Activated B cell treated with CpG ODN at 0.5 μM for 24 hours (primary cell): ENCODE results near the gene OR6C1. TPM values are rescaled to one million over a fixed set of nuclear protein-coding genes. Genes with fewer than 3 reads are reported as not detected.
"Not testable (repeated sequence)": the region's sequence is repeated elsewhere in the genome, so short reads cannot be mapped to it uniquely, and the experiment has no call there.

Experiments
- ATAC-seq: fragments of 200-7000 bp; cut with Tn5 transposase; one replicate; pipeline ENCODE4 v1.10.0; 2021; ENCODE audit warnings: low read depth, mild to moderate bottlenecking, moderate library complexity
- CTCF ChIA-PET: fragments of 350-600 bp; sonication (Branson Sonifier 250); formaldehyde crosslinking; loops from one replicate; lab custom pipeline; 2021; ENCODE audit warnings: antibody characterized with exemption; lab: Charles Lee
- POLR2A ChIA-PET: fragments of 350-600 bp; sonication (Branson Sonifier 250); formaldehyde crosslinking; loops from one replicate; lab custom pipeline; 2021; ENCODE audit warnings: antibody characterized with exemption; lab: Charles Lee
- DNase-seq: peaks from one replicate; pipeline ENCODE4 v3.0.0; 2022
- H3K27ac Mint-ChIP-seq: one replicate; pipeline ENCODE4 v1.8.0; 2020; ENCODE audit warnings: mixed read lengths
- H3K27me3 Mint-ChIP-seq: one replicate; pipeline ENCODE4 v1.8.0; 2021; ENCODE audit warnings: mixed read lengths
- H3K36me3 Mint-ChIP-seq: one replicate; pipeline ENCODE4 v1.8.0; 2021; ENCODE audit warnings: low read depth, mixed read lengths
- H3K4me1 Mint-ChIP-seq: one replicate; pipeline ENCODE4 v1.8.0; 2021; ENCODE audit warnings: mixed read lengths
- H3K4me3 Mint-ChIP-seq: one replicate; pipeline ENCODE4 v1.8.0; 2020; ENCODE audit warnings: mild to moderate bottlenecking, mixed read lengths
- H3K9me3 Mint-ChIP-seq: one replicate; pipeline ENCODE4 v1.8.0; 2020; ENCODE audit warnings: mixed read lengths
- CTCF ChIP-seq: fragments of 200-600 bp; IDR thresholded peaks from one replicate; pipeline ENCODE4 v1.8.0; 2022; ENCODE audit warnings: antibody characterized with exemption, mild to moderate bottlenecking
- intact Hi-C: fragments of 100-400 bp; cut with micrococcal nuclease; formaldehyde crosslinking; loops from one replicate; pipeline ENCODE4 v1.15.1; 2024
- total RNA-seq: library from RNA; stranded (reverse); gene quantifications from 2 replicates; pipeline ENCODE4 v1.2.3, GENCODE V29; 2022

The OR6C1 gene
- not detected in 2 replicates for total RNA-seq

- peaks cover under 1% of the 10 kb centered on the region for H3K9me3 Mint-ChIP-seq
- no peak within 1 kb of the TSS for H3K4me3 Mint-ChIP-seq
- ATAC-seq (no peak), DNase-seq (no peak)
- H3K27ac Mint-ChIP-seq: no peak within 1 kb of the TSS
- CTCF ChIA-PET: no interaction called here
- intact Hi-C loops: no loop called here
- TF ChIP-seq CTCF: no peak
- no peaks in the 10 kb centered on the region for H3K36me3 Mint-ChIP-seq
- POLR2A ChIA-PET: no interaction called here
- peaks cover 11% of the 10 kb centered on the region for H3K27me3 Mint-ChIP-seq
- H3K4me1 Mint-ChIP-seq: no peaks in the 10 kb centered on the region
Observed at GRCh38 chr12:55314043-55314442, at the start of gene OR6C1. Gene OR6C1, plus strand, starts transcription at chr12:55314343. Its CDS starts 6,257 bp downstream, at chr12:55320600.

GRCh38 chr12:55280991-55281390 lies 33.2 kb upstream of the OR6C1 start:
- H3K27me3 Mint-ChIP-seq: peaks cover 11% of the 10 kb centered on the region
- no peaks in the 10 kb centered on the region for H3K4me1 Mint-ChIP-seq
- POLR2A ChIA-PET: no interaction called here
- H3K27ac Mint-ChIP-seq: no peak overlapping the region
- CTCF ChIA-PET: no interaction called here
- no peak overlapping the region for H3K4me3 Mint-ChIP-seq
- DNase-seq (no peak), ATAC-seq (no peak)
- H3K36me3 Mint-ChIP-seq: no peaks in the 10 kb centered on the region
- intact Hi-C loops: no loop called here
- peaks cover 4% of the 10 kb centered on the region for H3K9me3 Mint-ChIP-seq
- no peak for TF ChIP-seq CTCF

- TF ChIP-seq CTCF: no peak
- ChIA-PET CTCF (no interaction called here), POLR2A (no interaction called here)
- H3K4me1 Mint-ChIP-seq: no peaks in the 10 kb centered on the region
- intact Hi-C loops: no loop called here
- peaks cover 9% of the 10 kb centered on the region for H3K27me3 Mint-ChIP-seq
- H3K4me3 Mint-ChIP-seq: no peak overlapping the region
- H3K27ac Mint-ChIP-seq: no peak overlapping the region
- no peaks in the 10 kb centered on the region for H3K36me3 Mint-ChIP-seq
- ATAC-seq (no peak), DNase-seq (no peak)
- no peaks in the 10 kb centered on the region for H3K9me3 Mint-ChIP-seq
Observed at GRCh38 chr12:55289999-55290398, 24.1 kb upstream of the OR6C1 start.

- TF ChIP-seq CTCF: no peak
- POLR2A ChIA-PET: no interaction called here
- Mint-ChIP-seq H3K36me3 (no peaks in the 10 kb centered on the region), H3K4me1 (no peaks in the 10 kb centered on the region), H3K4me3 (no peak within 1 kb of the TSS), H3K27ac (no peak within 1 kb of the TSS), H3K9me3 (no peaks in the 10 kb centered on the region), H3K27me3 (peaks cover 19% of the 10 kb centered on the region)
- CTCF ChIA-PET: no interaction called here
- intact Hi-C loops: no loop called here
- ATAC-seq: no peak
- DNase-seq: no peak
Observed at GRCh38 chr12:55296469-55296868, 17.7 kb upstream of the OR6C1 start, which contains the start of gene OR6C6. Gene OR6C6, minus strand, starts transcription at chr12:55296569. Its CDS starts 1,337 bp downstream, at chr12:55295232.

- TF ChIP-seq CTCF: no peak
- ChIA-PET POLR2A (no interaction called here), CTCF (no interaction called here)
- peaks cover 11% of the 10 kb centered on the region for H3K27me3 Mint-ChIP-seq
- ATAC-seq (no peak), DNase-seq (no peak)
- H3K27ac Mint-ChIP-seq: no peak overlapping the region
- intact Hi-C loops: no loop called here
- H3K9me3 Mint-ChIP-seq: peaks cover 5% of the 10 kb centered on the region
- H3K4me1 Mint-ChIP-seq: no peaks in the 10 kb centered on the region
- H3K36me3 Mint-ChIP-seq: no peaks in the 10 kb centered on the region
- no peak overlapping the region for H3K4me3 Mint-ChIP-seq
Observed at GRCh38 chr12:55320201-55320600, 6.1 kb downstream of the OR6C1 start.

- H3K4me1 Mint-ChIP-seq, H3K9me3 Mint-ChIP-seq, DNase-seq, H3K27me3 Mint-ChIP-seq, H3K4me3 Mint-ChIP-seq, intact Hi-C loops, POLR2A ChIA-PET, H3K36me3 Mint-ChIP-seq, ATAC-seq, H3K27ac Mint-ChIP-seq, CTCF ChIA-PET: not testable (repeated sequence)
Observed at GRCh38 chr12:55325801-55326200, 11.7 kb downstream of the OR6C1 start.
